HAP-1 (cell line): Measurements from ENCODE around the gene QDPR.

Experiments used
- DNase-seq, 2 experiments: peaks; one replicate each; pipeline ENCODE4 v3.0.0-alpha.2; 2016 to 2020; ENCODE audit warnings: low spot score in 2 of 2
- H3K27me3 ChIP-seq: fragments of 250-450 bp; sonication (Bioruptor Pico); 2 replicates; pipeline ENCODE4 v1.5.1; 2020; ENCODE audit warnings: low read depth, mild to moderate bottlenecking, moderate library complexity
- H3K36me3 ChIP-seq: fragments of 250-450 bp; sonication (Bioruptor Pico); replicated peaks from 2 replicates; pipeline ENCODE4 v1.5.1; 2020; ENCODE audit warnings: mild to moderate bottlenecking
- H3K4me1 ChIP-seq: fragments of 250-450 bp; sonication (Bioruptor Pico); 2 replicates; pipeline ENCODE4 v1.5.1; 2020; ENCODE audit warnings: mild to moderate bottlenecking
- H3K4me3 ChIP-seq: fragments of 250-450 bp; sonication (Bioruptor Pico); 2 replicates; pipeline ENCODE4 v1.5.1; 2020; ENCODE audit warnings: mild to moderate bottlenecking, moderate library complexity
- H3K9me3 ChIP-seq: fragments of 250-450 bp; sonication (Bioruptor Pico); 2 replicates; pipeline ENCODE4 v1.5.1; 2020; ENCODE audit warnings: mild to moderate bottlenecking, moderate library complexity
- in situ Hi-C: fragments of 300-500 bp; cut with MboI; formaldehyde crosslinking; loops from 3 replicates; pipeline ENCODE4 v1.14.3; 2020; ENCODE audit warnings: low sequenced_read_pairs, inconsistent platforms, mixed read lengths

QDPR gene

GRCh38 chr4:17515445-17516407 is 3.8 kb upstream of the QDPR start:
- Histone ChIP-seq H3K4me3 (no peak overlapping the region), H3K4me1 (peaks cover 14% of the 10 kb centered on the region), H3K36me3 (peaks cover under 1% of the 10 kb centered on the region; the same call in 1 of the 2 replicates), H3K27me3 (no peaks in the 10 kb centered on the region), H3K9me3 (no peaks in the 10 kb centered on the region)
- in situ Hi-C loops = no loop called here
- DNase-seq = no peak

GRCh38 chr4:17514865-17515264 is 3.0 kb upstream of the QDPR start, which contains the start of gene CLRN2:
Gene CLRN2 (plus strand): TSS chr4:17515165. CDS start chr4:17515267, 102 bp downstream.
- no peak for DNase-seq
- Histone ChIP-seq H3K9me3 (no peaks in the 10 kb centered on the region), H3K36me3 (peaks cover 9% of the 10 kb centered on the region; the same call in 1 of the 2 replicates), H3K27me3 (no peaks in the 10 kb centered on the region), H3K4me3 (no peak within 1 kb of the TSS), H3K4me1 (peaks cover 17% of the 10 kb centered on the region)
- in situ Hi-C loops = no loop called here

- Histone ChIP-seq H3K4me1 (peaks cover 17% of the 10 kb centered on the region), H3K27me3 (no peaks in the 10 kb centered on the region), H3K9me3 (no peaks in the 10 kb centered on the region), H3K36me3 (peaks cover 19% of the 10 kb centered on the region), H3K4me3 (no peak overlapping the region)
- no peak for DNase-seq
- in situ Hi-C loops = no loop called here
Observed at GRCh38 chr4:17512973-17513665, 1.2 kb upstream of the QDPR start.

- Histone ChIP-seq H3K36me3 (peaks cover 23% of the 10 kb centered on the region), H3K9me3 (no peaks in the 10 kb centered on the region), H3K4me3 (peak overlapping the region; percentile 60), H3K4me1 (peaks cover 17% of the 10 kb centered on the region), H3K27me3 (no peaks in the 10 kb centered on the region)
- DNase-seq = peak in 1 of 2 experiments; percentile 61
- in situ Hi-C loops = no loop called here
Observed at GRCh38 chr4:17511509-17511949, 361 bp downstream of the QDPR start.

GRCh38 chr4:17511051-17511450 is 839 bp downstream of the QDPR start:
- DNase-seq = peak in 1 of 2 experiments; percentile 53
- no peaks in the 10 kb centered on the region for H3K27me3 ChIP-seq
- peaks cover 23% of the 10 kb centered on the region for H3K36me3 ChIP-seq
- peaks cover 17% of the 10 kb centered on the region for H3K4me1 ChIP-seq
- in situ Hi-C loops = no loop called here
- H3K9me3 ChIP-seq = no peaks in the 10 kb centered on the region
- H3K4me3 ChIP-seq = peak overlapping the region; percentile 60

- DNase-seq = no peak
- Histone ChIP-seq H3K36me3 (peaks cover 26% of the 10 kb centered on the region), H3K4me1 (peaks cover 17% of the 10 kb centered on the region), H3K27me3 (no peaks in the 10 kb centered on the region), H3K9me3 (no peaks in the 10 kb centered on the region), H3K4me3 (peak overlapping the region; percentile 60)
- in situ Hi-C loops = no loop called here
Observed at GRCh38 chr4:17510582-17510981, 1.3 kb downstream of the QDPR start.

GRCh38 chr4:17504081-17504480 is 7.8 kb downstream of the QDPR start:
- H3K4me3 ChIP-seq = no peak overlapping the region
- H3K36me3 ChIP-seq = peaks cover 55% of the 10 kb centered on the region
- no peaks in the 10 kb centered on the region for H3K4me1 ChIP-seq
- in situ Hi-C loops = no loop called here
- H3K9me3 ChIP-seq = no peaks in the 10 kb centered on the region
- no peaks in the 10 kb centered on the region for H3K27me3 ChIP-seq
- DNase-seq = no peak

GRCh38 chr4:17502756-17503155 is 9.1 kb downstream of the QDPR start:
- in situ Hi-C loops = no loop called here
- Histone ChIP-seq H3K4me3 (no peak overlapping the region), H3K4me1 (no peaks in the 10 kb centered on the region), H3K27me3 (no peaks in the 10 kb centered on the region), H3K36me3 (peaks cover 57% of the 10 kb centered on the region), H3K9me3 (no peaks in the 10 kb centered on the region)
- no peak for DNase-seq

- no peak for DNase-seq
- Histone ChIP-seq H3K4me3 (no peak overlapping the region), H3K36me3 (peaks cover 54% of the 10 kb centered on the region), H3K27me3 (no peaks in the 10 kb centered on the region), H3K9me3 (no peaks in the 10 kb centered on the region), H3K4me1 (no peaks in the 10 kb centered on the region)
- in situ Hi-C loops = no loop called here
Observed at GRCh38 chr4:17500574-17500973, 11.3 kb downstream of the QDPR start.

GRCh38 chr4:17497890-17498523 is 13.9 kb downstream of the QDPR start:
- no peak for DNase-seq
- no peaks in the 10 kb centered on the region for H3K27me3 ChIP-seq
- H3K9me3 ChIP-seq = no peaks in the 10 kb centered on the region
- in situ Hi-C loops = no loop called here
- H3K36me3 ChIP-seq = peaks cover 49% of the 10 kb centered on the region
- H3K4me1 ChIP-seq = no peaks in the 10 kb centered on the region; the same call in 1 of the 2 replicates
- H3K4me3 ChIP-seq = no peak overlapping the region

GRCh38 chr4:17494258-17495190 is 17.4 kb downstream of the QDPR start:
- Histone ChIP-seq H3K36me3 (peaks cover 38% of the 10 kb centered on the region), H3K4me3 (no peak overlapping the region), H3K9me3 (no peaks in the 10 kb centered on the region), H3K4me1 (no peaks in the 10 kb centered on the region; the same call in 1 of the 2 replicates), H3K27me3 (no peaks in the 10 kb centered on the region)
- in situ Hi-C loops = no loop called here
- peak in 1 of 2 experiments; percentile 36 for DNase-seq

- DNase-seq = no peak
- H3K4me3 ChIP-seq = no peak overlapping the region
- H3K36me3 ChIP-seq = peaks cover 30% of the 10 kb centered on the region
- no peaks in the 10 kb centered on the region for H3K27me3 ChIP-seq
- H3K4me1 ChIP-seq = no peaks in the 10 kb centered on the region; the same call in 1 of the 2 replicates
- no peaks in the 10 kb centered on the region for H3K9me3 ChIP-seq
- in situ Hi-C loops = no loop called here
Observed at GRCh38 chr4:17493619-17494018, 18.3 kb downstream of the QDPR start.

GRCh38 chr4:17492876-17493275 is 19.0 kb downstream of the QDPR start:
- H3K27me3 ChIP-seq = no peaks in the 10 kb centered on the region
- in situ Hi-C loops = no loop called here
- peaks cover 28% of the 10 kb centered on the region for H3K36me3 ChIP-seq
- no peak for DNase-seq
- no peaks in the 10 kb centered on the region for H3K9me3 ChIP-seq
- no peaks in the 10 kb centered on the region; the same call in 1 of the 2 replicates for H3K4me1 ChIP-seq
- no peak overlapping the region for H3K4me3 ChIP-seq
